GM11168 (cell line): Measurements from ENCODE around the gene PLS3.

ENCODE experiments used
- in situ Hi-C: fragments of 300-500 bp; cut with MboI; formaldehyde crosslinking; loops from one replicate; pipeline ENCODE4 v1.12.0; 2022; ENCODE audit warnings: low sequenced_read_pairs; ENCODE audit not compliant: unreplicated experiment

Gene PLS3

DNA sequence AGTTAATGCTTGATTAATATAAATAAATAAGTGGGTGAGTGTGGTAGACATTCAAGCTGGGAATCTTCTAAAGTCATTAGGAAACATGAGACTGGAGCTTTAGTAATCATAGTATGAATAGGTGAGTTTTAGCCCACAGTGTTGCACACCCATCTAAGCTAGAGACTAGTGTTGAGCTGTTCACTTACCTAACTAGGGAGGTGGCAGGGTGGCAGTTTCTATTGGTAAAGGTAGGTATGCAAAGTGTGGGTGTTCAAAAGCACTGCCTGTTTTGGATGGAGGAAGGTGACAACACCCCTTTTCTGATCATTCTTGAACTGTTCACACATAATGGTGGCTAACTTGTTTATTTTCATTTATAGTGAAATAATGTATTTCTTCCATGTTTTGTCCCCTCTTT lies 41.3 kb downstream of the PLS3 start:
- in situ Hi-C loops = no loop called here

DNA sequence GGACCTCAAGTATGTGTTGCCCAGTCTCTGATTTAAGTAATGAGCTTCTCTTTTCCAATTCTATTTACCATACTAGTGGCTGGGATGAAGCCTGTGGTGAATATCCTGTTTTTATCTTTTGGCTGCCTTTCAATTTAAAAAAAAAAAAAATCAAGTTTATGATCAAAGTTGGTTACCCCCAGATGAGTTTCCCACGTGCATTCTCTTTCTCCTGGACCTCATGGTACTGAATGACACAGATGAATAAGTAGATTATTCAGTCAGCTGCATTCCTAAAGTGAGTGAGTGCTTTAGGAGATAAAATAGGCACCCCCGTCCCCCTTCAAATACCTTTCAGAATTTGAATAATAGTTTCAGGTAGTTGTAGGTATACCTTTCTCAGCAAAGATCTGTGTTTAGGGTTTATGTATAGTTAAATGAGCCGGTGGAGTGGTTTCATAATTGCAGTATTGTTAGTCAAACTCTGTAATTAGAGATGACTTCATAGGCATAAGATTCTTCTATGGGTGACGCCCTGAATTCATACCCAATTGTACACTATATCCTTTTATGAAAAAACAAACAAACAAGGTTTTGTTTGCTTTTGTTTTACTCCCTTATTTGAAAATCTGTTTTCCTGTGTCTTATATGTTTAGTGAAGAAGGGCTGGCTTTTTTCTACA lies 41.9 kb downstream of the PLS3 start:
- in situ Hi-C loops = no loop called here

DNA sequence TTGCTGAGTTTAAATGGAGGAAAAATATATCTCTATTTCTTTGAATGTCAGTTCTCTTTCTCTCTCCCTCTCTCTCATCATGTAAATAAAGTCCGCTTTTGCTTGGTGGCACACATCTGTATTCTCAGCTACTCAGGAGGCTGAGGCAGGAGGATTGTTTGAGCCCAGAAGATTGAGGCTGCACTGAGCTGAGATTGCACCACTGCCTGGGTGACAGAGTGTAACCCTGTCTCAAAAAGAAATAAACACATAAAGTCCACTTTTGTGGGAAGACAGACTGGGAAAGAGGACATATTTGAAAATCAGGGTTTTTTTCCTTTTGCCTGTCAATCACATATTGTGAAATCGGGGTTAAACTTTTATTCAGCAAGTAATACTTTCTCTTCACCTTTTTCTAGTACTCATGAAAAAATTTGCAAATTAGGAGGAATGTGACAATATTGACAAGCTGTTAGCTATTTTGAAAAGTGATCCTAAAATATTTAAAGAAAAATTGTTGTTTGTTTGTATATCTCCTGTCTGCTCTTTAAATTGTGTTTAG lies 42.6 kb downstream of the PLS3 start:
- in situ Hi-C loops = no loop called here

DNA sequence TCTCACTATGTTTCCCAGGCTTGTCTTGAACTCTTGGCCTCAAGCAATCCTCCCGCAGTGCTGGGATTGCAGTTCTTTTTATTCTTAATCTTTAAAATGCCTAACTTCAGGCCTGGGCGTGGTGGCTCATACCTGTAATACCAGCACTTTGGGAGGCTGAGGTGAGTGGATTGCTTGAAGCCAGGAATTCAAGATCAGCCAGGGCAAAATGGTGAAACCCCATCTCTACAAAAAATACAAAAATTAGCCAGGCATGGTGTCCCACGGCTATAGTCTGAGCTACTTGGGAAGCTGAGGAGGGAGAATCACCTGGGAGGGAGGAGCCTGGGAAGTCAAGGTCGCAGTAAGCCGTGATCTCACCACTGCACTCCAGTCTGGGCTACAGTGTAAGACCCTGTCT lies 45.9 kb downstream of the PLS3 start:
- in situ Hi-C loops = no loop called here

DNA sequence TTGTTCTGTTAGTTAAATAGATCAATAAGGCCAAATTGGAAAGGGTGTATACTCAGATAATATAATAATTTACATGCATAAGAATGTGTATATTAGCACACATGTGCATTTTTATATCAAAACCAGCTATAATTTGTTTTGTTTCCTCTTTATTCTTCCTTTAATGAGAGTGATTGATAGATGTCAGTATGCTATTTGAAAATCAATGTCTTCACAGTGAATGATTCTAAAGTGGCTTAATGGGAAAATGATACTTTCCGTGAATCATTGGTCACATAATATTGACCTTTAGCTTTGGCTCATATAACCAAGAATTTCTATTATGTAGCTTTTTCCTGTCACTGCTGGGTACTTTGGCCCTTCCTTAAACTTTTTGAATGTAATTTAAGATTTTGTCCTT lies 48.6 kb downstream of the PLS3 start:
- in situ Hi-C loops = no loop called here

DNA sequence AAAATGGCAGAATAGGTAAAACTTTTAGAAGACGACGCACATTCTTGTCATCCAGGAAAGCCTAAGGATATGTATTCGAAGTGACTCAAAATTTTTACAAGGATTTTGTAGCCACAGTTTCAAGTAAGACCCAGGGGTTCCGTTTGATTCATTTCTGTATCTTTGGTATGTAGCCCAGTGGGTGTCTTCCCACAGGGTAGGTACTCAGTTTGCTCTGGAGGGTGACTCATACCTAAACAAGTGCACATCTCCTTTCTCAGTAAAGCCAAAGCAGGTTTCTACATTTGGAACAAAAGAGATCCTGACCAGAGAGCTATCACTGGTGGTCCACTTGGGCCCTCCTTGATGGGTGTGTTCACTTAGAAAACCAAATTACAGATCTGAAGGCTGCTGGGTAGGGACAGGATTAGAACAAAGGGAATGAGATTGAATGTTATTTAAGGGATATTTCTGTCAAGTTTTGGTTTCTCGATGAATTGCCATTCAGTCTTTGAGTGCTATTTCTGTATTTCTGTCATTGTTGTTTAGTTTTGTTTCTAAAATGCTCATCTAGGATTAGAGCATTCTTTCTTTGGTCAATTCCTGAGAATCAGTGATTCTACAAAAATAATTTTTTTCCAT lies 56.1 kb downstream of the PLS3 start:
- in situ Hi-C loops = no loop called here

DNA sequence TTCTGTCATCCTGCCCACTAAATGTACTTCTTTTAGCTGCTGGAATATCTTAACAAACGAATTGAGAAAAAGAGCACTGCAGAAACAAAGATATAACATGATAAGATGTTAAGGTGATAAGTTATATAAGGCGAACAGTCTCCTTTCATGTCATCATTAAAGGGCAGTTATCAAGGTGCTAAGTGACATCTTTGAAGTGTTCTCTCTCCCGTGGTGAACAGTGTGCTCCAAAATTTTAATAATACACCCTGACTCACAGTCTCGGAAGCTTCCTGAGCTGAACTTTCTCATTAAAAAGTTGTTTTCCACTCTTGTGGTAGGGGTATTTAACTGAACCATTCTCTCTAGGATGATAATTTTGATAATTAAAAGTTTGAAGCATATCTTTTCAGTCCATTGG lies 61.6 kb downstream of the PLS3 start:
- in situ Hi-C loops = no loop called here

DNA sequence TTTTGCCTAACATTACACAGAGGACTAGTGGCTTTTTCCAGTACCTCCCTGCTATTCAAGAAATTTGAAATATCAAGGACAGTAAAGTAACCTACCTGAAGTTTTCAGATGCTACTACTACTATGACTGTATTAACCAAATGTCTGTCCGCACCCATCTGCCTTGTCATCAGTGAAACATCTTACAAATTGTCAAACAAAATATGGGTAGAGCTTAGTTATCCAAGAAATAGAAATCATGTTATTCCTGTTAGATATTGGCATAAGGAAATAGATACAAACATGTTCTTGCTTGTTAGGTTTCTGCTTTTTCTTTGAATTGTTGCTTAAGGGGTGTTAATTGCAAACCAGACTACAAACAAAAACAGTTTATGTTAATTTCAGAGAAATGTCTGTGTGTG lies 63.9 kb downstream of the PLS3 start:
- in situ Hi-C loops = loop anchor here (25.0 kb wide), 1 partner anchor 288 kb away; no protein-coding TSS in a partner anchor

DNA sequence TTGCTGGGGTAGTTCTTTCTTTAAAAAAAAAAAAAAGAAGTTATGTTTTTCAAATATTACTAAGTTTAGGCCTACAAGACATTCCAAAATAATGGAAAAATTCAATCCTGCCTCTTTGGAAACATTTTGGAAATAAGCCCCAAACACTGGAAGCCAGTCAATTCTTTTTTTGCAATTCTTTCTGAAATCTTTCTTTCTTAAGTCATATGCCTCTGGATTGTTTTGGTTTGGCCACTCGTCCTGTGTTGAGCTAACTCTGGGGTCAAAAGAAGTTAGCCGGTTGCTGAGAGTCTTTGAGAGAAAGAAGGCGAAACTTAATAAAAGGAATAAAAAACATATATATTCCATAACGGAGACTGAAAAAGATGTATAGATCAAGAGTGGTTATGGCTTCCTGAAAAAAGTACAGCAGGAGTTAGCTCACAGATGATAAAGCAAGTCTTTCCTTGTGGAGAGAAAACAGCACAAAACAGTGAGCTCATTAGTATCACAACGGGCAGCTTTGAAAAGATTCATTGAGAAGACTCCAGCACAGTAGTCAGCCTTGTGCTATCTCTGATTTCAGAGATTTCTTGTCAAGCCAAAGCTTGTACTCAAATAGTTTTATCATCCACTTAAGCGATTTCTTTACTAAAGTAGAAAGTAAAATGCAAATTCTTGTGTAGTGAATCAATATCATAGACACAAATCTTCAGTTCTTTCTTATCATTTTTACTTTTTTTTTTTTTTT lies 64.8 kb downstream of the PLS3 start:
- in situ Hi-C loops = loop anchor here (25.0 kb wide), 1 partner anchor 288 kb away; no protein-coding TSS in a partner anchor

DNA sequence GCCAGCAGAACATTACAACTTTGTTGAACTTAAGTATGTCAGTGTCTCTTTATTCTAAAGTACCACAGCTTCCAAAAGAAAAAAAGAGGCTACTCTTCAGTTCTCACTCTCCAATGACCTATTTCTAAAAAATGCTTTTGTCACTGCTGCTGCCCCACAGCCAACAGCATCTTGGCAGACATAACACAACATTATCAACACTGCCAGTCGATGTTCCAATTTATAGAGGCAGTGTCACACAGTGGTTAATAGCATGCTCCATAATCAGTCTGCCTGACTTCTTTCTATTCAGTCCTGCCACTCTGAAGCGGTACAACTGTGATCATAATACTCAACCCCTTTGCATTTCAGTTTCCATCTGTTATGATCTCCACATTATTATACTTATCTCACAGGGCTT lies 69.2 kb downstream of the PLS3 start:
- in situ Hi-C loops = loop anchor here (25.0 kb wide), 1 partner anchor 293 kb away; no protein-coding TSS in a partner anchor

DNA sequence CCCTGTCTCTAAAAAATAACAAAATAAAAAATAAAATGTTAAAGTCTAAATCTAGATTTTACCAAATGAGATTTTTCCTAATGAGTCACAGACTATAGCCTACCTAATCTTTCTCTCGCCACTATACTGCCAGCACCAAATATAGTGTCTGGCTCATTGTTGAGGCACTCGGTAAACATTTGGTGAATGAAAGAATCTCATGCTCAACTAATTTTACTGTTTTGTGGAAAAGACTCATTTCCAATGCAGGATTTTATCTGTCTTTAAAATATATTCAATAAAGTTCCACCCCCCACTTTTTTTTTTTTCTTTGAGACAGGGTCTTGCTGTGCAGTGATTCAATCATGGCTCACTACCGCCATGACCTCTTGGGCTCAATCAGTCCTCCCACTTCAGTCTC lies 71.5 kb downstream of the PLS3 start:
- in situ Hi-C loops = loop anchor here (25.0 kb wide), 1 partner anchor 295 kb away; no protein-coding TSS in a partner anchor

DNA sequence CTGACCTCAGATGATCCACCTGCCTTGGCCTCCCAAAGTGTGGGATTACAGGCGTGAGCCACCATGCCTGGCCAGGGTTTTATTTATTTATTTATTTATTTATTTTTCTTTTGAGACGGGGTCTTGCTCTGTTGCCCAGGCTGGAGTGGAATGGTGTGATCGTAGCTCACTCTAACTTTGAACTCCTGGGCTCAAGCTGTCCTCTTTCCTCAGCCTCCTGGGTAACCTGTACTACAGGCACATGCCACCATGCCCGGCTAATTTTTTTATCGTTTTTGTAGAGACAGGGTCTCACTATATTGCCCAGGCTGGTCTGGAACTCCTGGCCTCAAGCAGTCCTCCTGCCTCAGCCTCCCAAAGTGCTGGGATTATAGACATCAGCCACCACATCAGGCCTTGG lies 72.4 kb downstream of the PLS3 start:
- in situ Hi-C loops = loop anchor here (25.0 kb wide), 1 partner anchor 296 kb away; no protein-coding TSS in a partner anchor

DNA sequence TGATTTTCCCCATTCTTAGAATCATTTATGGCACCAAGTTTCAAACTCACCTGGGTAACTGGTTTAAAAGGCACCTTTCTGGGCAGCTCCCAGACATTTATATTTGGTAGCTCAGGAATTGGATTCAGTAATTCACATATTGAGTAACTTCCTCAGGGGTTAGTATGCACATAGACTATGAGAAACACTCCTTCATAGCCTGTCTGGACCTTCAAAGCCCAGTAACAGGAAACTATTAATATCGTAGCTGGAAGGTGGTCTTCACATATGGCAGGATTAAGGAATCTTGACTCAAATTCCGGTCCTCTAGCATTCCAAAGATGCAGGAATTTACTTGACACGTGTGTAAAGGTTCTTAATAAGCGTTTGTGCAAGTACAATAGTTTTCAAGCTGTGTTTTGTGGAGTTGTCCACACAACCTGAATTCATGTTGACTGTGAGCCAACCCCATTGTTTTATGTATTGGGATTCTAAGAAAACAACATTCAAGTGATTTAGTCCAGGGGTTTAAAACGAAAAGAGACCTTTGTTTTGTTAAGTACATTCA lies 78.4 kb downstream of the PLS3 start:
- in situ Hi-C loops = loop anchor here (25.0 kb wide), 1 partner anchor 302 kb away; no protein-coding TSS in a partner anchor

DNA sequence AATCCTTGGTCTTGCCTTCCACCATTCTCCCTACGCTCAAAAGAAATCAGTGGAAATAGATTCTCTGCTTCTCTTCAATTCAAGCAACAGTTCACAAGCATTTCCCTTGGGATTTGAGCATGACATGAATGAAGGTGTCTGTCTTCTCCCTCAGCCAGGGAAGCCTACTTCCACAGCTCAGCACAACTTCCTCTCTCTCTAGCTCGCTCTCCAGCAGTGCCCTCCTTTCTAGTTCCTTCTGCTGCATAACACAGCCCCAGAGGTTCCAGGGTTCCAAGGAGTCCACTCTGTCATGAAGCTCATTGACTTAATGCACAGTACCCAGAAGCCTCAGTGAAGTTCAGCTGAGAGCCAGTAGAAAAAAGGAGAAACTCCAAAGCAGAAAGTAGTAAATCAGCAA lies 81.3 kb downstream of the PLS3 start:
- in situ Hi-C loops = loop anchor here (25.0 kb wide), 1 partner anchor 305 kb away; no protein-coding TSS in a partner anchor

DNA sequence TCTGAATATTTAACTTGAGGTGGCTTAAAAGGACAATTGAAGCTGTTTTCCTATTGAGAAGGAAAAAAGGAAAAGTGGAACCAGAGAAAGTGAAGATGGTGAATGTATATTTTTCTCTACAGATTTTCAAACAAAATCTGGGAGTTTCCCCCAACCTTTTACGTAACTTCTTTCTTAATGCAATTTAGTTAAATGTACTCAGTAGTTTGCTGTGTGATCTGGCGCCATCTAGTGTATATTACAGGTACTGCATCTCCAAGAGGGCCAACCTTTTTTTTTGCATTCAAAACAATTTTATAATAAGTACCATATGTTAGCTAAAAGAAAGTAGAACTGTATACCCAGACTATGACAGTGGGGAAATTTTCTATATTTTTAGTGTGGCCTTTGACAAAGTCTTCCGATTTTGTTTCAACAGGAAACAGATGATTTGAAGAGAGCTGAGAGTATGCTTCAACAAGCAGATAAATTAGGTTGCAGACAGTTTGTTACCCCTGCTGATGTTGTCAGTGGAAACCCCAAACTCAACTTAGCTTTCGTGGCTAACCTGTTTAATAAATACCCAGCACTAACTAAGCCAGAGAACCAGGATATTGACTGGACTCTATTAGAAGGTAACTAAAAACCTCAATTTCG lies 82.0 kb downstream of the PLS3 start:
- in situ Hi-C loops = loop anchor here (25.0 kb wide), 1 partner anchor 306 kb away; no protein-coding TSS in a partner anchor

DNA sequence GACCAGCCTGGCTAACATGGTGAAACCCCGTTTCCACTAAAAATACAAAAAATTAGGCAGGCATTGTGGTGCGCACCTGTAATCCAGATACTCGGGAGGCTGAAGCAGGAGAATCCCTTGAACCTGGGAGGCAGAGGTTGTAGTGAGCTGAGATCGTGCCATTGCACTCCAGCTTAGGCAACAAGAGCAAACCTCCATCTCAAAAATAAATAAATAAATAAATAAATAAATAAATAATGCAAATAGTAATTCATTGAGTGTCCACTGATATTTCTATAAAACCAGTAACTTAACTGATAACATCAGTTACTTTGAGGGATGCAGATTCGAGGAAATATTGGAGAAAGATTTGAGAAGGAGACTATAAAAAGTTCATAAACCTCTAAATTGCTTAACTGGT lies 83.4 kb downstream of the PLS3 start:
- in situ Hi-C loops = loop anchor here (25.0 kb wide), 1 partner anchor 307 kb away; no protein-coding TSS in a partner anchor

DNA sequence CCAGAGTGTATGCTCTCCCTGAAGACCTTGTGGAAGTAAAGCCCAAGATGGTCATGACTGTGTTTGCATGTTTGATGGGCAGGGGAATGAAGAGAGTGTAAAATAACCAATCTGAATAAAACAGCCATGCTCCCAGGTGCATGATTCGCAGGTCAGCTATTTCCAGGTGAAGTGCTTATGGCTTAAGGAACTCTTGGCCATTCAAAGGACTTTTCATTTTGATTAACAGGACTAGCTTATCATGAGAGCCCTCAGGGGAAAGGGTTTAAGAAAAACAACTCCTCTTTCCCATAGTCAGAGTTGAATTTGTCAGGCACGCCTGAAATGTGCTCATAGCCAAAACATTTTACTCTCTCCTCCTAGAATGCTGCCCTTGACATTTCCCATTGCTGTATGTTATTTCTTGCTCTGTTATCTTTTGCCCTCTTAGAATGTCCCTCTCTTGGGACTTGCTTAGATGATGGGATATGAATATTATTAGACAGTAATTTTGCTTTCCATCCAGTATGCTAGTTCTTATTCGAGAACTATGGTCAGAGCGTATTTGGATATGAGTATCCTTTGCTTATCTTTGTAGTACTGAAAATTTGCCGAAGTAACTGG lies 88.6 kb downstream of the PLS3 start:
- in situ Hi-C loops = loop anchor here (25.0 kb wide), 1 partner anchor 312 kb away; no protein-coding TSS in a partner anchor

DNA sequence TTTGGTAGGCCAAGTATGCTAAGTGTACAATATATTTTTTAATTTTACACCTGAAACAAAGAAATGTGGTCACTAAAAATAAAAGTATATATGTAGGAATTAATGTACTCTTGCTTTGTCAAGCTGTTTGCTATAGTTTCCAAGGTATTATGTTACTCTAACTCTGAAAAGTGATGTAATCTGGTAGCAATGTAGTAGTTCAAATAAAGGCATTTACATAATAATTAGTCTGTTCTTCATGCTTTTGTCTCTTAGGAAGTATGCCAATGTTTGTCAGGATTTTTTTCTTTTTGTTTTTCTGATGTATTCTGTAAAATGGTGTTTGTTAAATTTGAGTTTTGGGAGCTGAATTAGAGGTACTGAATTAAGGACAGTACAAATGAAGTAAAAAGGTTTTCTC lies 89.5 kb downstream of the PLS3 start:
- in situ Hi-C loops = no loop called here

DNA sequence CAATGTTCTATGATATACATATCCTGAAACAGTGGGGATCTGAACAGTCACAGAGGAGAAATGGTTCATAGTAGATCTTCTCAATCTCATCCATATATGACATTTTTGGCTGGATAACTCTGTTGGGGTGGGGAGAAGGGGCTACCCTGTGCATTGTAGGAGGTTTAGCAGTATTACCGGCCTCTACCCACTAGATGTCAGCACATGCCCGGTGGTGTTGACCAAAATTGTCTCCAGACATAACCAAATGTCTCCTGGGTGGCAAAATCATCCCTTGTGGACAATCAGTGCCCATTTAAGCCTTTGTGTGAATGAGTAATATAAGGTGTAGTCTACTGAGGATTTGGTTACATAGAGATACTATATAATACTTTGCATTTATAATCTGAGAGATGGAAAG lies 89.9 kb downstream of the PLS3 start:
- in situ Hi-C loops = no loop called here

DNA sequence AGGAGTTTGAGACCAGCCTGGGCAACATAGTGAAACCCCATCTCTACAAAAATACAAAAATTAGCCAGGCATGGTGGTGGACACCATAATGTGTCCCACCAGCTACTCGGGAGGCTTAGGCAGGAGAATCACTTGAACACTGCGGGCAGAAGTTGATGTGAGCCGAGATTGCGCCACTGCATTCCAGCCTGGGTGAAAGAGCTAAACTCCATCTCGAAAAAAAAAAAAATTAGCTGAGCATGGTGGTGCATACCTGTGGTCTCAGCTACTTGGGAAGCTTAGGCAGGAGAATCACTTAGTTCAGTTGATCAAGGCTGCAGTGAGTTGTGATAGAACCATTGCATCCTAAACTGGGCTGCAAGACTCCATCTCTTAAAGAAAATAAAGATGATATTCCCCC lies 91.2 kb downstream of the PLS3 start:
- in situ Hi-C loops = no loop called here
